GM21737 (cell line): ENCODE results near the gene GPC5.

Source experiments
- ATAC-seq: cut with Tn5 transposase; IDR thresholded peaks from one replicate; pipeline ENCODE4 v1.9.1; 2021; ENCODE audit warnings: mild to moderate bottlenecking, moderate library complexity; ENCODE audit not compliant: unreplicated experiment

GPC5 gene

GRCh38 chr13:91934354-91934753, 535.9 kb downstream of the GPC5 start:
- ATAC-seq = no peak

GRCh38 chr13:91946498-91947070, 548.2 kb downstream of the GPC5 start:
- ATAC-seq = no peak

- no peak for ATAC-seq
Observed at GRCh38 chr13:91948736-91949135, 550.3 kb downstream of the GPC5 start.

- ATAC-seq = no peak
Observed at GRCh38 chr13:91950803-91951202, 552.4 kb downstream of the GPC5 start.

GRCh38 chr13:91955546-91956355, 557.3 kb downstream of the GPC5 start:
- no peak for ATAC-seq

- no peak for ATAC-seq
Observed at GRCh38 chr13:91960947-91961346, 562.5 kb downstream of the GPC5 start.

- ATAC-seq = no peak
Observed at GRCh38 chr13:91962946-91963345, 564.5 kb downstream of the GPC5 start.

GRCh38 chr13:91965511-91965910, 567.1 kb downstream of the GPC5 start:
- no peak for ATAC-seq

- no peak for ATAC-seq
Observed at GRCh38 chr13:91978571-91978970, 580.1 kb downstream of the GPC5 start.

- ATAC-seq = no peak
Observed at GRCh38 chr13:91986761-91987483, 588.5 kb downstream of the GPC5 start.

GRCh38 chr13:91988331-91988730, 589.9 kb downstream of the GPC5 start:
- ATAC-seq = no peak

GRCh38 chr13:92012787-92013186, 614.4 kb downstream of the GPC5 start:
- no peak for ATAC-seq

- ATAC-seq = no peak
Observed at GRCh38 chr13:92017737-92018136, 619.3 kb downstream of the GPC5 start.

- no peak for ATAC-seq
Observed at GRCh38 chr13:92028695-92029094, 630.3 kb downstream of the GPC5 start.

- ATAC-seq = no peak
Observed at GRCh38 chr13:92029641-92030040, 631.2 kb downstream of the GPC5 start.

- ATAC-seq = no peak
Observed at GRCh38 chr13:92038905-92039304, 640.5 kb downstream of the GPC5 start.

GRCh38 chr13:92042522-92042921, 644.1 kb downstream of the GPC5 start:
- ATAC-seq = no peak

GRCh38 chr13:92044351-92044750, 645.9 kb downstream of the GPC5 start:
- ATAC-seq = no peak

GRCh38 chr13:92054389-92054788, 656.0 kb downstream of the GPC5 start:
- no peak for ATAC-seq

- no peak for ATAC-seq
Observed at GRCh38 chr13:92074658-92075057, 676.2 kb downstream of the GPC5 start.

GRCh38 chr13:92097337-92097903, 699.0 kb downstream of the GPC5 start:
- ATAC-seq = no peak

- no peak for ATAC-seq
Observed at GRCh38 chr13:92101801-92102200, 703.4 kb downstream of the GPC5 start.
